Stimulated activated naive CD8-positive, alpha-beta T cell treated with anti-CD3 and anti-CD28 coated beads, Interleukin-15, Interleukin-2, amounts not matched to agents 100 ng/mL and 50 ng/mL, for 24 hours (primary cell): ENCODE measurements around the gene B4GALT5.

Experiments used
- H3K27ac Mint-ChIP-seq: one replicate; pipeline ENCODE4 v1.8.0; 2021; ENCODE audit warnings: mild to moderate bottlenecking, mixed read lengths
- H3K27me3 Mint-ChIP-seq: one replicate; pipeline ENCODE4 v1.8.0; 2021; ENCODE audit warnings: mixed read lengths
- H3K36me3 Mint-ChIP-seq: one replicate; pipeline ENCODE4 v1.8.0; 2021; ENCODE audit warnings: low read depth, mixed read lengths
- H3K4me1 Mint-ChIP-seq: one replicate; pipeline ENCODE4 v1.8.0; 2021; ENCODE audit warnings: low read depth, mixed read lengths
- H3K4me3 Mint-ChIP-seq: one replicate; pipeline ENCODE4 v1.8.0; 2021; ENCODE audit warnings: mild to moderate bottlenecking, mixed read lengths
- H3K9me3 Mint-ChIP-seq: one replicate; pipeline ENCODE4 v1.8.0; 2021; ENCODE audit warnings: mixed read lengths

Gene B4GALT5

DNA sequence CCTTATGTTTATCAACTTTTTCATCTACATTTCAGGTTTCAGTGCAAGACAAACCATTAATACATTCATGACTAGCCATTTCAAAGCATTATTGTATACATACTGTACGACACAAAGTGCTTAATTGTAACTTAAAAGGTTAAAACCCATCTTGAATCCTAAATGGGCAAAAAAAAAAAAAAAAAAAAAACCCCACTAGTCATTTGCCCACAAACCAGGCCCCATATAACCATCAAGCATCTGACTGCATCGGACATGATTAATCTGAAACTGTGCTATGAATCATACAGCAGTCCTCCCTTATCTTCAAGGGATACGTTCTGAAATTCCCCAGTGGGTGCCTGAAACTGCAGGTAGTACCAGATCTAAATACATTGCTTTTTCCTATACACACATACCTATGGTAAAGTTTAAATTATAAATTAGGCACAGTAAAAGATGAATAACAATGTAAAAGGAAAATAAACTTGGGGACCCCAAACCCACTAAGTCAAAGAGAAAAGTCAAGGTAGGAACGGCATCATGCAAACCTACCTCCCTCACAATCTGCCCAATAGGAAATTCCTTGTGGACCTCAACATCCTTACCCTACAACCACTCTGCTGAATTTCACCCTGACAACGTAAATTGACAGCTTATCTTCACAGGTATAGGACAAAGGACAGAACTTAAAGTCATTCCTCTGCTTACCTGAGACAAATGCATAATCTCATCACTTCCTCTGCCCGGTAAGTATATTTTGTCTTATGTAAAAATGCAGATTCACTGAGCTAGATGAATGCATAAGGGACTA lies 14.3 kb downstream of the B4GALT5 start:
- Mint-ChIP-seq H3K27me3 (no peaks in the 10 kb centered on the region), H3K27ac (peak overlapping the region; percentile 69), H3K36me3 (peaks cover 11% of the 10 kb centered on the region), H3K4me1 (peaks cover 76% of the 10 kb centered on the region), H3K4me3 (peak overlapping the region; percentile 8), H3K9me3 (no peaks in the 10 kb centered on the region)

DNA sequence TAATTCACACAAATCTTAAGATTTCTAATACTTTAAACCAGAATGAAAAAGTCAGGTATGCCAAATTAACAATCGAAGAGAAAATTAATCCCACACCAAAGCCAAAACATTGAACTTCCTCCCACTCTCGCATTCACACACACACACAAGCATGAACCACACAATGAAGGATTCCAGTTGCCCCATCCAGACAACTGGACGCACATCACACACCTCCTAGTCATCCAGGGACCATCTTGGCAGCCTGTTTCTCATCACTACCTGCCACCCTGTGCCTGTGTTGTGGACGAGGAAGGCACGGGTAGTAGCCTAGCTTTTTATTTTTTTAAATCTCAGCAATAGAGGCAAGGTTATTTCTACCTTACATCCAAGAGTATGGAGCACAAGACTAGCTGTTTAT lies 15.2 kb downstream of the B4GALT5 start:
- peaks cover 11% of the 10 kb centered on the region for H3K36me3 Mint-ChIP-seq
- H3K27ac Mint-ChIP-seq = peak overlapping the region; percentile 69
- no peaks in the 10 kb centered on the region for H3K27me3 Mint-ChIP-seq
- H3K4me3 Mint-ChIP-seq = peak overlapping the region; percentile 8
- peaks cover 80% of the 10 kb centered on the region for H3K4me1 Mint-ChIP-seq
- H3K9me3 Mint-ChIP-seq = no peaks in the 10 kb centered on the region

DNA sequence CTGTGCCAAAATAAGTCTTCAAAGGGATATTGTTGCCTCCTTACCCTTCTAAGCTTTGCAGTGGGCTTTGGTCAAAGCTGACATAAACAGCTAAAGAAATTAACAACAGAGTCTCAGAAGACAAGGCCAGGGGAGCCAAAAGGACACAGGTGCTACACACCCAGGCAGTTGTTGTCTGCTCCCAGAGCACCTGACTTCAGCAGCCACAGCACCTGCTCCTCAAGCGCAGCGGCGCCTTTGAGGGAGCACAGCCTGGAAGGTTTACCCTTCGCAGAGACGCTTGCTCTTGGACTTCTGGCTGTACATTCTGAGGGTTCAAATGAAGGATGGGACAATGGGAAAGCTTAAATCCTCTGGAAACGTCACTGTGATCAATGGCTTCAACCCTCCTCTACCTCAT lies 16.6 kb downstream of the B4GALT5 start:
- peaks cover 9% of the 10 kb centered on the region for H3K36me3 Mint-ChIP-seq
- no peaks in the 10 kb centered on the region for H3K9me3 Mint-ChIP-seq
- no peak overlapping the region for H3K4me3 Mint-ChIP-seq
- H3K27me3 Mint-ChIP-seq = no peaks in the 10 kb centered on the region
- H3K4me1 Mint-ChIP-seq = peaks cover 81% of the 10 kb centered on the region
- no peak overlapping the region for H3K27ac Mint-ChIP-seq

DNA sequence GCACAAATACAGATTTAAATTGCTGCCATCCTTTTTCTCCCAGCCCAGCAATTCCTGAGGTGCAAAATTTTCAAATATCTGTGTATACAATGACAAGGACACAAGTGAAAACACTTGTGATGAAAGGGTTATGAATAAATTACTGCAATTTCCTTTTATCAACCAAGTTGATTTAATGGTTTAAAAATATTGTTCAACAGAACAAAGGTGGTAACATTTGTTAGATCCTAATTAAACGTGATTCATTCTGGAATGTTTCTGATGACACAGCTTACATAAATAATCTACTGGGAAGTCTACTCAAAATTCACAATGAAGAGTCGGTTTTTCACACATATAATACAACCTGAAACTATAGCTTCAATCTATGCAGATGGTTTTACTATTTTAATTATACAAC lies 17.1 kb downstream of the B4GALT5 start:
- Mint-ChIP-seq H3K4me1 (peaks cover 79% of the 10 kb centered on the region), H3K36me3 (peaks cover 7% of the 10 kb centered on the region), H3K27me3 (no peaks in the 10 kb centered on the region), H3K9me3 (no peaks in the 10 kb centered on the region), H3K27ac (no peak overlapping the region), H3K4me3 (no peak overlapping the region)

DNA sequence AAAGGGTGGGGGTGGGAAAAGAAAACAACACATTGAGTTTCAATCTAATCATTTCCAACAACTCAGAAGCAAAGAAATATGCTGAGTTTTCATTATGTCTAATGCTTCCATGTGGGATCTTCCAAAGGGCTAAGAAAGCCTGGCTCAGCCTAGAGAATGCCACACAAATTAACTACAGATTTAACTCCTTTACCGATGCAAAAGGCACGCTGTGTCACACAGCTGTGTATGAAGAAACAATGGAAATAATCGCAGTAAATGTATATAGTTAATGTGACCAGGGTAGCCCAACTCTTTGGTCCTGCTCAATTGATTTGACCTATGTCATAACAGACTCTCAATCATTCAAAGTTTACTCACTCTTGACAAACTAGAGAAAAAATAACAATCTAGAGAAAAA lies 17.8 kb downstream of the B4GALT5 start:
- H3K4me3 Mint-ChIP-seq = no peak overlapping the region
- no peaks in the 10 kb centered on the region for H3K9me3 Mint-ChIP-seq
- H3K4me1 Mint-ChIP-seq = peaks cover 79% of the 10 kb centered on the region
- peaks cover 7% of the 10 kb centered on the region for H3K36me3 Mint-ChIP-seq
- H3K27ac Mint-ChIP-seq = no peak overlapping the region
- no peaks in the 10 kb centered on the region for H3K27me3 Mint-ChIP-seq

DNA sequence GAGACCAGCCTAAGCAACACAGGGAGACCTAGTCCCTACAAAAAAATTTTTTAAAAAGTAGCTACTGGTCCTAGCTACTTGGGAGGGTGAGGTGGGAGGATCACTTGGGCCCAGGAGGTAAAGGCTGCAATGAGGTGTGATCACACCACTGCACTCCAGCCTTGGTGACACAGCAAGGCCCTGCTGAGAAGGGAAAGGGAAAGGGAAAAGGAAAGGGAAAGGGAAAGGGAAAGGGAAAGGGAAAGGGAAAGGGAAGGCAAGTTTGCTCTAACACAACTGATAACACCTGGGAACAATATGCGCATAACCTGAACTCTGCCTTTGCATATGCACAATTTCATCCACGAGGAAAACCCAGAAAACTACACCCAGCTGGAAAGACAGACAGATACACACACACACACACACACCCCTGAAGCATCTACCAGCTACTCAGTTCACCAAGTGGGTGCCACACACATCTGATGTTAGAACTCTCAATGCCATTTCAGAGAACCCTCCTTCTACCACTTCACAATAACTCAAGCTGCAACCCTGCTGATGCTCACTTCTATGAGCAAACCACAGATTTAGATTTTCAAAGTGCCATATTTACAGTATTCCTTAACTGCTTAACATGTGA lies 19.1 kb downstream of the B4GALT5 start:
- Mint-ChIP-seq H3K27me3 (no peaks in the 10 kb centered on the region), H3K4me3 (no peak overlapping the region), H3K36me3 (peaks cover 8% of the 10 kb centered on the region), H3K27ac (peak overlapping the region; percentile 45), H3K9me3 (no peaks in the 10 kb centered on the region), H3K4me1 (peaks cover 69% of the 10 kb centered on the region)

DNA sequence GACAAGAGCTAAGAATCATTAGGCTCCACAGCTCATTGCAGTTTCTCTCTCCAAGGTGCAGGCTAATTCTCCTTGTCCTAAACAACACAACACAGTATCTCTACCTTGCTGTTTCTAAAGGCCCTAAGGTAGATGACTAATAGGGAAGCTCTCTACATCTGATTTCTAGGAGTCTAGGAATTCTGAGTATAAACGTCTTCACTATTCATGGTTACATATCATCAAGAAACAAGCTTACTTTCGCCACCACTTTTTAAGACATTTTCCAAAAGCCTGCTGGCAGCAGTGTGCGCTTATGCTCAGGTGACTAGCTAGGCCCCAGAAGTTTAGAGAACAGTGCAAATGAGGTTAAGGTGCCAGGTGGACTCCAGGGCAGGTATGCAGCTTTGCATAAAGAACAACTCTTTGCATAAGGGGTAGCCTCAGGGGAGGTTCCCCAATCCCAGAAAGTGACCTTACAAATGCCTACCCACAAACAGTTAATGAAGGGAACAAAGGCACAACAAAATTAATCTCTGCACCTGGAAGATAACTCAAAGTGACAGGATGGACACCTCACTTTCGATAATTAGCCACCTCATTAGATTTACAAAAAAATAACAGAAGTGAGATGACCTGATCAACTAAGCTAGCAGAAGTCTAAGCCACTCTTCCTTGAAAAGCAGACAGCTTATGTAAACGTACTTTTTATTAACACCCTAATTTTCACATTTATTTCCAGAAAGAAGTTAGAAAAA lies 20.1 kb downstream of the B4GALT5 start:
- Mint-ChIP-seq H3K27me3 (no peaks in the 10 kb centered on the region), H3K4me3 (no peak overlapping the region), H3K4me1 (peaks cover 59% of the 10 kb centered on the region), H3K9me3 (no peaks in the 10 kb centered on the region), H3K36me3 (peaks cover 8% of the 10 kb centered on the region), H3K27ac (no peak overlapping the region)

DNA sequence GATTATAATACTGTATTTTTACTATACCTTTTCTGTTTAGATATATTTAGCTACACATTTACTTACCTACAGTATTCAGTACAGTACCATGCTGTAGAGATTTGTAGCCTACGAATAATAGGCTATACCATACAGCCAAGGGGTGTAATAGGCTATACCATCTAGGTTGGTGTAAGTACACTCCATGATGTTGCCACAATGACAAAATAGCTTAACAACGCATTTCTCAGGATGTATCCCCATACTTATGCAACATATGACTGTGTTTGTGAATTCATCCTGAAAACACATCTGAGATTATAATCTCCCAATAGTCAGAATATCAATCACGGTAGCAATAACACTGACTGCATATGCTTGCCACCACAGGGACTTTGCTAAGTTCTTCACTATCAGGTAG lies 20.7 kb downstream of the B4GALT5 start:
- Mint-ChIP-seq H3K27me3 (no peaks in the 10 kb centered on the region), H3K27ac (no peak overlapping the region), H3K9me3 (no peaks in the 10 kb centered on the region), H3K36me3 (peaks cover 4% of the 10 kb centered on the region), H3K4me1 (peaks cover 59% of the 10 kb centered on the region), H3K4me3 (no peak overlapping the region)

DNA sequence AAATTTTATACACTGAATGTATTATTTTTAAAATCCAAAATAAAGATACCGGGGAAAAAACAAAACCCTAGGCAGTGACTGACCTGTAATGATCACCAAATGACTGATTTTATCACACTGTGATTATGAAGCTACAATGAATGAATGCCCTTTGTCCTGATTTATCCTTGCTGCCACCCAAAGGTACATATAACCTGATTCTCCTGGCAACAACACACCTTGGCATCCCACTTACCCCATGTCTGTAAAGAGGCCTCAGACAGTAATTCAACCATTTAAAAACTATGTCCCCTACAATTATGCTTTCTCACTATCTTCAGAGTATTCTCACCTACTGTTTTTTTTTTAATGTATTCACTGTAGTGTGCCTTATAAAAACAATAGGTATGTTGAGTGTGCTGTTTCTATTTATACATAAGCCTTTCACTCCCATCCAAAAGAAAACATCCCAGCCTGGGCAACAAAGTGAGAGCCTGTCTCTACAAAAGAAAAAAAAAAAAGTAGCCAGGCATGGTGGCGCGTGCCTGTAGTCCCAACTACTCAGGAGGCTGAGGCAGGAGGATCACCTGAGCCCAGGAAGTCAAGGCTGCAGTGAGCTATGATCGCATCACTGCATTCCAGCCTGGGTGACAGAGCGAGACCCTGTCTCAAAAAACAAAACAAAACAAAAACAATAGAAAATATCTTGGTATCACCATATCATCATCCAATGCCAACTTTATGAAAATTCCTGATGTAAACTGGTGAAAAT lies 21.7 kb downstream of the B4GALT5 start:
- Mint-ChIP-seq H3K4me1 (peaks cover 56% of the 10 kb centered on the region), H3K9me3 (no peaks in the 10 kb centered on the region), H3K36me3 (peaks cover 4% of the 10 kb centered on the region), H3K27me3 (no peaks in the 10 kb centered on the region), H3K4me3 (no peak overlapping the region), H3K27ac (no peak overlapping the region)

DNA sequence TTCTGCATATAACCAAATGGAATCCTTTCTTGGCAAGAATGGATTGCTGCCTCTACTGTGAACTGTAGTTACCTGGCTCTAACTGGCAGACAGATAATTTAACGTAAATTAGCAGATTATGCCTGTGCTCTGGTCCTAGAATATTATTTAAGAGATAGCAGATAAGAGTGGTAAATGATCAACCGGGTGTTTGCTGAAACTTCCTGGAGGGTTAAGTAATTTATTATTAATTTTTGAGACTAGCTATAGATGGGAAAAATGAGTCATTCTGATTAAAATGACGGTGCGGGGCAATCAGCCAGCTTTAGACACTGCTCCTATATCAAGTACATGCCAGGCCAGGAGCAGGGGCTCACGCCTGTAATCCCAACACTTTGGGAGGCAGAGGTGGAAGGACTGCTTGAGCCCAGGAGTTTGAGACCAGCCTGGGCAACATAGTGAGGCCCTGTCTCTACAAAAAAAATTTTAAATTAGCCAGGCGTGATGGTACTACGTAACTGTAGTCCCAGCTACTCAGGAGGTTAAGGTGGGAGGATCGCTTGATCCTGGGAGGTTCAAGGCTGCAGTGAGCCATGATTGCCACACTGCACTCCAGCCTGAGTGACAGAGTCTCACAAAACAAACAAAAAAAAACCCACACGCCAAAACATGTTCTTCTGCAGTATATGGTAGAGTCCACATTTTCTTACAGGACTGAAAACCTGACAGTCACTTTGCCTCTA lies 22.6 kb downstream of the B4GALT5 start:
- no peaks in the 10 kb centered on the region for H3K27me3 Mint-ChIP-seq
- peaks cover 54% of the 10 kb centered on the region for H3K4me1 Mint-ChIP-seq
- H3K9me3 Mint-ChIP-seq = no peaks in the 10 kb centered on the region
- no peak overlapping the region for H3K27ac Mint-ChIP-seq
- H3K4me3 Mint-ChIP-seq = no peak overlapping the region
- peaks cover 7% of the 10 kb centered on the region for H3K36me3 Mint-ChIP-seq

DNA sequence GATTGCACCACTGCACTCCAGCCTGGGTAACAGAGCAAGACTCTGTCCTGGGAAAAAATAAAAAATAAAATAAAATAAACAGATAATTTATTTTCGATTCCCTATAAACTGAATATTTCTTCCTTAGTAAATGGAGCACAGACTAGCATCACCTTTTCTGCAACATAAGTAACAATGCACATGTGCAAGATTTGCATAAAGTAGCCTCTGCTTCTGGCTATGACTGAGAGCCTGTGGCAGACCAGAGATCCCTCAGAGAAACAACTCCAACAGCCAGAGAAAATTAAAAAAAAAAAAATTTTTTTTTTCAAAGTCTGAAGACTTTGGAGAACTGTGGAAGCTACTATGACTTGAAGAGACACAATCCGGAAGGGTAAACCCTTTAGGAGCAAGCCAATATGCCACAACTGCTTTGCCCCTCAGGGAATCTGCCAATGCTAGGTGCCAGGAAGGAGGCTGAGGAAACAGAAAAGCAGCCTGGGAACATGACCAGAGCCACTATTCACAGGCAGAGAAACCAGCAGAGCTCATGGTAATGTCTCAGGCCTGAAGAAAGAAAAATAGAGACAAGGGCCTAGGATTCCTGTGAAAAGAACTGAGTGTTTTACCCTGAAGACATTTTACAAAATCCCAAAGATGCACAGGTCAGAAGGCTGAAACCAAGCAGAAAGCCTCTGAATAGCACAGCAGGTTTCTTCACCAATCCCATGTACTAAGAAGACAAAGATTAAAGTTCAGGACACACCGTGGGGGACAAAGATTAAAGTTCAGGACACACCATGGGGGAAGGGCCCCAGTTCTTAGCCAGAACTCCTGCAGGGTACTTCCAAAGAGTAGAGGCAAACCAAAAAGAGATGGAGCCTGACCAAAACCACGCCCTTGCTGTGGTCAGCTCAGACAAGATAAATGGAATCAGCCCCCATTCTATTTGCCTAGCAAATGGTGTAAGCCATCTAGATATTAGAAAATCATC lies 25.8 kb downstream of the B4GALT5 start:
- H3K36me3 Mint-ChIP-seq = peaks cover 16% of the 10 kb centered on the region
- no peak overlapping the region for H3K27ac Mint-ChIP-seq
- H3K27me3 Mint-ChIP-seq = no peaks in the 10 kb centered on the region
- H3K4me3 Mint-ChIP-seq = no peak overlapping the region
- peaks cover 44% of the 10 kb centered on the region for H3K4me1 Mint-ChIP-seq
- no peaks in the 10 kb centered on the region for H3K9me3 Mint-ChIP-seq

DNA sequence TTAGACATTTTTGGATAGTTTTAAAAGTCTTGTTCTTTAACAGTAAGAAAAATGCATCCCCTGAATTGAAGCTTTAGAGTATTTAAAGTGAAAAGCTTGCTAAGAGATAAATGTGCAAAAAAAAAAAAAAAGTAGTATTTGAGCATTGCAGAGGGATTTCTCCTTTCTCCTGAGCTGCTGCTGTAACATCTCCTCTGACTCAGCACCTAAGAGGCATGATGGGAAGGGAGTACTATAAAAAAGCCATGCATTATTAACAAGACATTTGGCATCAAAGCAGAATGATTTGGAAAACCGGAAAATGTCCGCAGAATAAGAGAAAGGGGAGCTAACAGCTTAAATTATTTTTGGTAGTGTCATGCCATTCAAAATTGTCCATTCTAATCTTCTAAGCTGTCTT lies 27.9 kb downstream of the B4GALT5 start:
- H3K4me3 Mint-ChIP-seq = no peak overlapping the region
- no peak overlapping the region for H3K27ac Mint-ChIP-seq
- no peaks in the 10 kb centered on the region for H3K27me3 Mint-ChIP-seq
- peaks cover 46% of the 10 kb centered on the region for H3K4me1 Mint-ChIP-seq
- peaks cover 28% of the 10 kb centered on the region for H3K36me3 Mint-ChIP-seq
- no peaks in the 10 kb centered on the region for H3K9me3 Mint-ChIP-seq

DNA sequence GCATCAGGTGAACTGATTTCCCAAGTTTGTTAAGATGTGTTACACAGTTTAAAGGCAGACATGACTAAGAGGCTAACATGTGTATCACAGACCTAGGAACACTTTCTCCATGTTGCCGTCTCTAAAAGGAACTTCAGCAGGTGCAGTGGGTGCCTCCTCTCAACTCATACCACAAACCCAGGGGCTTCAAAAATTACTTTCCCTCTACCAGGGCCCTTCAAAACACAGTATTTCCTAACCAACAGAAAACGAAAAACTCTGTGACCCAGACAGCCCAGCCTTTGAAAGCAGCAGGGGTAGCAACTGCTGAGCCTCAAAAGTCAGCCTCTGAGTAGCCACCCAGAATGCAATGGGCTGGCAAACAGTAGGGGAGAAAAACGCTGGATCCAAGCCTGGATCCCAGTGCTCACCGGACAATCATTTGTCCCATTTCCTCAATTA lies 28.5 kb downstream of the B4GALT5 start:
- Mint-ChIP-seq H3K9me3 (no peaks in the 10 kb centered on the region), H3K4me1 (peaks cover 48% of the 10 kb centered on the region), H3K27ac (no peak overlapping the region), H3K27me3 (no peaks in the 10 kb centered on the region), H3K36me3 (peaks cover 31% of the 10 kb centered on the region), H3K4me3 (no peak overlapping the region)
